ENCODE results near the gene RARB. TPM values are rescaled to one million over a fixed set of nuclear protein-coding genes. Genes with fewer than 3 reads are reported as not detected.

RARB gene
- polyA plus RNA-seq, 1 donor (not counting 4 experiments of a cell fraction or from before 2014, with no cell fraction given), result 0.03 TPM

- no peak overlapping the region for H3K27ac ChIP-seq (ENCODE audit: control insufficient read depth, insufficient read depth, low read length)
- H3K9me1 ChIP-seq (ENCODE audit: control insufficient read depth, extremely low read depth, insufficient read depth, low read length), result no peaks in the 10 kb centered on the region
- TF ChIP-seq EZH2 (IDR thresholded peaks at IDR 0.05; ENCODE audit: low read length) (no peak), CTCF (optimal IDR thresholded peaks at IDR 0.05 in 1 of 3, IDR thresholded peaks at IDR 0.05 in 1 of 3, conservative IDR thresholded peaks at IDR 0.05 in 1 of 3; ENCODE audit: extremely low read depth in 1 of 3, insufficient read depth in 2 of 3, low read length in 3 of 3) (no peak)
- dilution Hi-C loops (cut with MboI; ENCODE audit: extremely low pct_ligation_motif_present, low sequenced_read_pairs), result no loop called here
- no peak overlapping the region for H3K4me2 ChIP-seq (ENCODE audit: control insufficient read depth, extremely low read depth, insufficient read depth, low read depth, low read length)
- H3K9ac ChIP-seq (ENCODE audit: control insufficient read depth, extremely low read depth, insufficient read depth, low read length), result no peak overlapping the region
- H3K4me1 ChIP-seq (ENCODE audit: control insufficient read depth, extremely low read depth, insufficient read depth, low read length), result peaks cover 9% of the 10 kb centered on the region
- no peaks in the 10 kb centered on the region for H3K9me3 ChIP-seq (ENCODE audit: control insufficient read depth, low read depth, low read length)
- no peaks in the 10 kb centered on the region for H3K36me3 ChIP-seq (ENCODE audit: control insufficient read depth in 2 of 2, extremely low read depth in 1 of 2, insufficient read depth in 2 of 2, low read length in 2 of 2)
- no peak for DNase-seq (ENCODE audit: low read depth, low spot score)
- H4K20me1 ChIP-seq (ENCODE audit: control insufficient read depth, extremely low read depth, insufficient read depth, low read length), result no peaks in the 10 kb centered on the region
- H2AFZ ChIP-seq (ENCODE audit: control insufficient read depth, low read length), result no peak overlapping the region
- H3K27me3 ChIP-seq (ENCODE audit: control insufficient read depth, extremely low read depth, insufficient read depth, low read length), result no peaks in the 10 kb centered on the region
- H3K79me2 ChIP-seq (ENCODE audit: control insufficient read depth, insufficient read depth, low read length), result no peaks in the 10 kb centered on the region
- no peak for FAIRE-seq
- no peak overlapping the region for H3K4me3 ChIP-seq (ENCODE audit: control insufficient read depth in 2 of 3, extremely low read depth in 1 of 3, insufficient read depth in 2 of 3, low read depth in 1 of 3, low read length in 3 of 3)
These were observed 7.9 kb upstream of the RARB start for GRCh38 chr3:25420147-25420546.

GRCh38 chr3:25420885-25421284 is 7.2 kb upstream of the RARB start:
- FAIRE-seq (no peak), DNase-seq (ENCODE audit: low read depth, low spot score) (no peak)
- no peak overlapping the region for H2AFZ ChIP-seq (ENCODE audit: control insufficient read depth, low read length)
- TF ChIP-seq EZH2 (IDR thresholded peaks at IDR 0.05; ENCODE audit: low read length) (no peak), CTCF (optimal IDR thresholded peaks at IDR 0.05 in 1 of 3, IDR thresholded peaks at IDR 0.05 in 1 of 3, conservative IDR thresholded peaks at IDR 0.05 in 1 of 3; ENCODE audit: extremely low read depth in 1 of 3, insufficient read depth in 2 of 3, low read length in 3 of 3) (no peak)
- no peak overlapping the region for H3K9ac ChIP-seq (ENCODE audit: control insufficient read depth, extremely low read depth, insufficient read depth, low read length)
- no peak overlapping the region for H3K4me3 ChIP-seq (ENCODE audit: control insufficient read depth in 2 of 3, extremely low read depth in 1 of 3, insufficient read depth in 2 of 3, low read depth in 1 of 3, low read length in 3 of 3)
- no peaks in the 10 kb centered on the region for H3K9me1 ChIP-seq (ENCODE audit: control insufficient read depth, extremely low read depth, insufficient read depth, low read length)
- no peaks in the 10 kb centered on the region for H3K27me3 ChIP-seq (ENCODE audit: control insufficient read depth, extremely low read depth, insufficient read depth, low read length)
- no peaks in the 10 kb centered on the region for H3K9me3 ChIP-seq (ENCODE audit: control insufficient read depth, low read depth, low read length)
- dilution Hi-C loops (cut with MboI; ENCODE audit: extremely low pct_ligation_motif_present, low sequenced_read_pairs), result no loop called here
- H4K20me1 ChIP-seq (ENCODE audit: control insufficient read depth, extremely low read depth, insufficient read depth, low read length), result no peaks in the 10 kb centered on the region
- peaks cover 9% of the 10 kb centered on the region for H3K4me1 ChIP-seq (ENCODE audit: control insufficient read depth, extremely low read depth, insufficient read depth, low read length)
- no peak overlapping the region for H3K4me2 ChIP-seq (ENCODE audit: control insufficient read depth, extremely low read depth, insufficient read depth, low read depth, low read length)
- no peaks in the 10 kb centered on the region for H3K36me3 ChIP-seq (ENCODE audit: control insufficient read depth in 2 of 2, extremely low read depth in 1 of 2, insufficient read depth in 2 of 2, low read length in 2 of 2)
- H3K27ac ChIP-seq (ENCODE audit: control insufficient read depth, insufficient read depth, low read length), result no peak overlapping the region
- no peaks in the 10 kb centered on the region for H3K79me2 ChIP-seq (ENCODE audit: control insufficient read depth, insufficient read depth, low read length)
